HG02623 (cell line): Measurements from ENCODE around the gene PLXNB3.
"Not testable (repeated sequence)": the region's sequence is repeated elsewhere in the genome, so short reads cannot be mapped to it uniquely, and the experiment has no call there.

Experiments
- ATAC-seq: cut with Tn5 transposase; IDR thresholded peaks from one replicate; pipeline ENCODE4 v1.9.1; 2021; ENCODE audit warnings: moderate library complexity; ENCODE audit not compliant: unreplicated experiment

Gene PLXNB3

GRCh38 chrX:153763989-153764755, at the start of gene PLXNB3:
PLXNB3 (plus strand) TSS chrX:153764249; CDS start chrX:153765536, 1,287 bp downstream.
- ATAC-seq, result no peak

GRCh38 chrX:153714256-153714655, 49.8 kb upstream of the PLXNB3 start:
- no peak for ATAC-seq

DNA sequence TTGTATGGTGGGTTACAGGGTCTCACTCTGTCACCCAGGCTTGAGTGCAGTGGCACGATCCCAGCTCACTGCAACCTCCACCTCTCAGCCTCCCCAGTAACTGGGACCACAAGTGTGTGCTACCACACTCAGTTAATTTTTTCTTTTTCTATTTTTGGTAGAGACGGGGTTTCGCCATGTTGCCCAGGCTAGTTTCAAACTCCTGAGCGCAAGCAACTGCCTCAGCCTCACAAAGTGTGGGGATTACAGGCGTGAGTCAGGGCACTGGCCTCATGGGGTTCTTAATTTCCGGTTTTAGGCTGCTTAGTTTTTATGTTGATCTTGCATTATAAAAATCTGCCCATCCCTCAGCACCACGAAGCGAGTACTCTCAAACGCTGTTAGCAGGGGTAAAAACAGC, 46.6 kb upstream of the PLXNB3 start:
- ATAC-seq, result no peak

DNA sequence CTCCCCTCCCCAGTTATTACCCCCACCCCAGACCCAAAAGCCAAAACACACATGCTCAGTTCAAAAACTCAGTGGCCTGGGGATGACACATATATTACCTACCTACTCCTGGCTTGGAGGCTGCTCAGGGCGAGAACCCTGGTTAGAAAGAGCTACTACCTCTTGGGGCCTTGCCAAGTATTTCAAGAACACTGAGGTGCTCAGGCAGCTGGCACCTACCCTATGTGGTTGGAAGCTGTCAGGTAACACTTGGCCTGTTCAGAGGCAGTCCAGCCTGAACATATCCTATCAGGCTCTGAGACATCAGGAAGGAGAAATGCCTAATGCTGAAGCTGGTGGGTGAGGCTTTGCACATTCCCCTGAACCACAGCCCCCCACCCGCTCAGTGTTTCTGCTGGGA, 44.8 kb upstream of the PLXNB3 start:
- no peak for ATAC-seq

DNA sequence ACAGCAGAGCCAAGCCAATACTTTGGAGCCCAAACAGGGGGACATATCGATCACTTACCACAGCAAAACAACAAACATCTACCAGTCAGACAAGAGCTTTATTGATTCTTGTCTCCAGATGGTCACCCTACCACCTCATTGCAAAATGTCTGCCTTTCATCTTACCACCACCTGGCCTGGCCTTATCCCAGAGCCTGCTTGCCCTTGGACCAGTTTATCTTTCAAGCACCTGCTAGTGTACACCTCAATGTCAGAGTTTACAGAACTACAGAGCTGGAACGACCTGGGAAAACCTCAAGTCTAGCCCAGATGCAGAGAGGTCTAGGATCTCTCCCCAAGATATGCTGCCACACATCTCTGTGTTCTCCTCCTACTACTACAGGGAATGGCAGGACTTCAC, 44.3 kb upstream of the PLXNB3 start:
- no peak for ATAC-seq

DNA sequence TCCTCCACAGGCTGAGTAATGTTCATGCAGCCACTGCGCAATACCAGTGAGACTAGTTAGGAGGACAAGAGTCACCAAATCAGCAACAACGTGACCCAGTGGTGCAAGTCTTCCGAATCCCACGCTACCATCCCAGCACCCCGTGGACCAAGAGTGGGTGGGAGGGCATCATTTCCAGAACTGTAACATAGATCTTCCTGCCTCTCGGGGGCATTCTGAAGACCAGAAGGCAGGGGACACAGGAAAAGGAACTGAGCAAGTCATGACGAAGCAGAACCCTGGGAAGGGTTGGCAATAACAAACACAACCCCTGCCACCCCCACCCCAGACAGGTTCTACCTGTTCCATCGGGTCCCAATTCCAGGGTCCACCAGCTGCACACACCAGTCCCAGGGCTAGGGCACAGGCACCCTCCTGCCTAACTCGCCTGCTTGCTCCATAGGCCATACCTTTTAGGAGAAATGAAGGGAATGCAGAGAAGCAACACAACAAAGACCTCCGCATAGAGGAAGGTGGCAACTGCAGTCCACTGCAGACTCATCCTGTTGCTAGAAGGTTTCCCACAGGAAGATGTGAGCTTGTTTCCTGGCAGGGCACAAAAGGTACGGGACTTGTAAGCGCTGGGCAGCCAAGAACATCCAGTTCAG, 41.2 kb upstream of the PLXNB3 start:
- no peak for ATAC-seq

DNA sequence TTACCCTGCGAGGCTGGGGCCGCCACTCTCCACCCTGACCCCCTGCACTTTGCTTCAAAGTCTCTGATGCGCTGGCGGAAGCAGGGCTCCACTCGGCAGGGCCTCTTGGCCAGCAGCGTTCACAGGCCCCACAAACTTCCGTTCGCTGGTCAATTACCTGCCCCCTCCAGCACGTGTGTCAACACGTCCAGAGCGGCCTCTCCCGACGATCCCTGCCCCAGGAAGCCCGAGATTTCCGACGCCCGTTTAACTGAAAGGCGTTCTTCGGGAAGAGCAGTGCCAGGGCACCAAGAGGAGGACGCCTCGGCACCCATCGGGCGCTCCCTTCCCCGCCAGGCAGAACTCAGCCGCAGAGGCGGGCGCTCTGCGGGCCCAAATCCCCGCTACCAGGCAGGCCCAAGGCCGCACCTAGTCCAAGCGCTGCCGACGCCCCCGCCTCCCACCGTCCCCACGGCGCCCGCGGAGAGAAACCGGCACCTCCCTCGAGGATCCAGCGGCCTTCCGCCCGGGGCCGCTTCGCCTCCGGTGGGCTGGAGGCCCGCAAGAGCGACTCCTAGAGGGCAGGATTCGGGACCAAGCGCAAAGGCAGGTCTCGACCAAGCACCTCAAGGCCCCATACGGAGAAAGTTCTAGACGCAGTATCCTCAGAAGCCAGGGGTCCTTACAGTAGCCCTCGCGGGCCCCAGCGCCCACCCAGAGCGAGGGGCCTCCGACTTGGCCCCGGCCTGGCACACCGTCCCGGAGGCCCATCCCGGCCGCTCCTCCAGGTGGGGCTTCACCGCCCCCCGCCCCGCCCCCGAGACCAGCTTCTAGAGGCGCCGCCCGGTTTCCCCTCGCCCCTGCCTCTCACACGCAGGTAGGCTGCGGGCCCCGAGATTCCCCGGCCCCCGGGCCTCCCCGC, 40.4 kb upstream of the PLXNB3 start:
- peak; percentile 29 for ATAC-seq

- peak; percentile 56 for ATAC-seq
Measured at GRCh38 chrX:153724252-153725038, 39.6 kb upstream of the PLXNB3 start, which contains the start of the genes ABCD1 and BCAP31. ABCD1 (plus strand) TSS chrX:153724856; CDS start chrX:153725267, 411 bp downstream. BCAP31 (minus strand) TSS chrX:153724387; CDS start chrX:153723244, 1,143 bp downstream.

DNA sequence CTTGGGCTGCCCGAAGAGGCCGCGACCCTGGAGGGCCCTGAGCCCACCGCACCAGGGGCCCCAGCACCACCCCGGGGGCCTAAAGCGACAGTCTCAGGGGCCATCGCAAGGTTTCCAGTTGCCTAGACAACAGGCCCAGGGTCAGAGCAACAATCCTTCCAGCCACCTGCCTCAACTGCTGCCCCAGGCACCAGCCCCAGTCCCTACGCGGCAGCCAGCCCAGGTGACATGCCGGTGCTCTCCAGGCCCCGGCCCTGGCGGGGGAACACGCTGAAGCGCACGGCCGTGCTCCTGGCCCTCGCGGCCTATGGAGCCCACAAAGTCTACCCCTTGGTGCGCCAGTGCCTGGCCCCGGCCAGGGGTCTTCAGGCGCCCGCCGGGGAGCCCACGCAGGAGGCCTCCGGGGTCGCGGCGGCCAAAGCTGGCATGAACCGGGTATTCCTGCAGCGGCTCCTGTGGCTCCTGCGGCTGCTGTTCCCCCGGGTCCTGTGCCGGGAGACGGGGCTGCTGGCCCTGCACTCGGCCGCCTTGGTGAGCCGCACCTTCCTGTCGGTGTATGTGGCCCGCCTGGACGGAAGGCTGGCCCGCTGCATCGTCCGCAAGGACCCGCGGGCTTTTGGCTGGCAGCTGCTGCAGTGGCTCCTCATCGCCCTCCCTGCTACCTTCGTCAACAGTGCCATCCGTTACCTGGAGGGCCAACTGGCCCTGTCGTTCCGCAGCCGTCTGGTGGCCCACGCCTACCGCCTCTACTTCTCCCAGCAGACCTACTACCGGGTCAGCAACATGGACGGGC, 38.8 kb upstream of the PLXNB3 start:
- ATAC-seq, result peak; percentile 1

GRCh38 chrX:153725832-153726285, 38.2 kb upstream of the PLXNB3 start:
- ATAC-seq, result no peak

- ATAC-seq, result peak; percentile 32
Measured at GRCh38 chrX:153726286-153727122, 37.5 kb upstream of the PLXNB3 start.

- no peak for ATAC-seq
Measured at GRCh38 chrX:153727123-153727931, 36.7 kb upstream of the PLXNB3 start.

DNA sequence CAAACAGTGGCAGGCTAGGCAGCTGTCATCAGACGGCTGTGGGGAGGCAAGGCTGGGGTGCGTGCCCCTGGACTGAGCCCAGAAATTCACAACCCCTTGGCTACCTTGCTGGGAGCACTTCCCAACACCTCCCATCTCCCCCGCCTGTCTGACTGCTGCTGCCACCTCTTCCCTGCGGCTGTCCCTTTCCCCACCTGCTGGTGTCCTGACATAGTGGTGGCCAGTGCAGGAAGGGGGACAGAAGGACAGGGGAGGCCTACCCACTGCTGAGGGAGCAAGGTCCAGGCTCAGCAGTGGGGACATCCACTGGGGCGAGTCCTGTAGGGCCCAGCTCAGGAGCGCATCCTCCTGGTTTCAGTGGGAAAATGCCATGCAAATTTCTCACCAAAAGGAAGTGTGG, 36.0 kb upstream of the PLXNB3 start:
- no peak for ATAC-seq

GRCh38 chrX:153728951-153729631, 35.0 kb upstream of the PLXNB3 start:
- no peak for ATAC-seq

DNA sequence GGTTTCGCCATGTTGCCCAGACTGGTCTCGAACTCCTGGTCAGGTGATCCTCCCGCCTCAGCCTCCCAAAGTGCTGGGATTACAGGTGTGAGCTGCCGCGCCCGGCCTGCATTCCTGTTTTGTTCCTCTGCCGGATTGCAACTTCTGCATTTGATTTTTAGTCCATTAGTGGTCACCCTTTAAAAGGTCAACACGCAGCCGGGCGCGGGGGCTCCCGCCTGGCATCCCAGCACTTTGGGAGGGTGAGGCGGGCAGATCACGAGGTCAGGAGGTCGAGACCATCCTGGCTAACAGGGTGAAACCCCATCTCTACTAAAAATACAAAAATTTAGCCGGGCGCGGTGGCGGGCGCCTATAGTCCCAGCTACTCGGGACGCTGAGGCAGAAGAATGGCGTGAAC, 33.9 kb upstream of the PLXNB3 start:
- not testable (repeated sequence) for ATAC-seq

- no peak for ATAC-seq
Measured at GRCh38 chrX:153731117-153731844, 32.8 kb upstream of the PLXNB3 start.

DNA sequence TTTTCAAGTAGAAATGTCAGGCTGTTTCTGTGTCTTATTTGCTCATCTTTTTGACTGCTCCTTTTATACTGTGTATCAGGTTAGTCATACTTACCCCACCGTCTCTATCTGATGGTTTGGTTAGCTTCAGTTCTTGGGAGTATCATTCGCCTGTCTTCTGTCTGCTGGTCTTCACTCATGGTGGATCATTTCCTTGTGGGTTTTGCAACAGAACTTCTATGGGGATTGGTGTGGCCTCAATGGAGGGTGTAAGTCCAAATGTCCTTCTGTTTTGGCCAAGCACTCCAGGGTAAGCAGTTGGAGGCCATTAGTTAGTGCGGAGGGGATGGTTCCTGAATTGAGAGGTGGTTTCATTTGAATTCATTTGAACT, 32.2 kb upstream of the PLXNB3 start:
- no peak for ATAC-seq
